Measurements from ENCODE around the gene DNASE2B. TPM values are rescaled to one million over a fixed set of nuclear protein-coding genes. Genes with fewer than 3 reads are reported as not detected.

Gene DNASE2B
- total and polyA plus RNA-seq, 2 donors (not counting 3 experiments of a cell fraction or from before 2014, with no cell fraction given) = not detected

GRCh38 chr1:84407958-84408422 lies 9.7 kb downstream of the DNASE2B start:
- H3K9ac ChIP-seq (replicated peaks; ENCODE audit: extremely low read depth, insufficient read depth, low read length) = no peak overlapping the region
- H3K4me3 ChIP-seq (replicated peaks in 1 of 3; ENCODE audit: insufficient read depth in 1 of 3, low read depth in 1 of 3, low read length in 3 of 3) = no peak overlapping the region
- H3K4me2 ChIP-seq (ENCODE audit: insufficient read depth, low read length) = no peak overlapping the region
- no peaks in the 10 kb centered on the region for H3K9me1 ChIP-seq (replicated peaks; ENCODE audit: control insufficient read depth, extremely low read depth, insufficient read depth, low read length)
- H3K27ac ChIP-seq (ENCODE audit: insufficient read depth, low read depth, low read length) = no peak overlapping the region
- no TSS peak for BruUV-seq (replicated peaks)
- dilution Hi-C loops (cut with MboI; ENCODE audit: extremely low pct_ligation_motif_present, low sequenced_read_pairs) = no loop called here
- ChIA-PET CTCF (interaction anchor here (1.7 kb wide), 1 partner anchor 25 kb away, joined by 5 read pairs; no protein-coding TSS in a partner anchor), POLR2A (no interaction called here)
- intact Hi-C loops (cut with micrococcal nuclease) = no loop called here
- H3K36me3 ChIP-seq (ENCODE audit: control insufficient read depth in 2 of 2, extremely low read depth in 1 of 2, insufficient read depth in 2 of 2, low read length in 2 of 2) = no peaks in the 10 kb centered on the region
- FAIRE-seq = no peak
- TF ChIP-seq POLR2AphosphoS5 (IDR thresholded peaks at IDR 0.05; ENCODE audit: insufficient read depth, low read depth, low read length) (no peak), MYC (IDR thresholded peaks at IDR 0.05; ENCODE audit: low read depth, low read length) (no peak), JUN (IDR thresholded peaks at IDR 0.05; ENCODE audit: borderline replicate concordance, insufficient read depth, insufficient read length, low read depth) (no peak), MAX (IDR thresholded peaks at IDR 0.05; ENCODE audit: insufficient read depth, insufficient read length) (no peak), GATA2 (IDR thresholded peaks at IDR 0.05; ENCODE audit: insufficient read depth, insufficient read length, low read depth, low read length) (no peak), POLR2A (IDR thresholded peaks at IDR 0.05; ENCODE audit: low read depth, low read length) (no peak), FOS (IDR thresholded peaks at IDR 0.05; ENCODE audit: borderline replicate concordance, insufficient read depth, low read length) (no peak), CTCF (IDR thresholded peaks at IDR 0.05; ENCODE audit: extremely low read depth in 1 of 2, insufficient read depth in 1 of 2, low read depth in 1 of 2, low read length in 2 of 2) (no peak), EZH2 (IDR thresholded peaks at IDR 0.05; ENCODE audit: borderline replicate concordance, low read depth, low read length, severe bottlenecking) (no peak)
- no peaks in the 10 kb centered on the region for H3K27me3 ChIP-seq (ENCODE audit: control insufficient read depth in 2 of 2, insufficient read depth in 2 of 2, low read length in 2 of 2)
- DNase-seq (ENCODE audit: low read depth, low spot score) = peak; percentile 31
- peak overlapping the region; percentile 75 for H2AFZ ChIP-seq (ENCODE audit: low read depth, low read length)
- H4K20me1 ChIP-seq (replicated peaks; ENCODE audit: control insufficient read depth, extremely low read depth, insufficient read depth, low read length) = no peaks in the 10 kb centered on the region
- no peaks in the 10 kb centered on the region for H3K9me3 ChIP-seq (replicated peaks; ENCODE audit: control insufficient read depth, insufficient read depth, low read length)
- H3K79me2 ChIP-seq (ENCODE audit: control insufficient read depth, insufficient read depth, low read length) = no peaks in the 10 kb centered on the region
- H3K4me1 ChIP-seq (ENCODE audit: control insufficient read depth, extremely low read depth, insufficient read depth, low read length) = peaks cover 17% of the 10 kb centered on the region
